GM19372 (cell line): ENCODE data around the gene SLC35E2B.

Experiments
- ATAC-seq: cut with Tn5 transposase; IDR thresholded peaks from one replicate; pipeline ENCODE4 v1.9.1; 2021; ENCODE audit warnings: mild to moderate bottlenecking, low read depth, moderate library complexity; ENCODE audit not compliant: unreplicated experiment

The SLC35E2B gene

DNA sequence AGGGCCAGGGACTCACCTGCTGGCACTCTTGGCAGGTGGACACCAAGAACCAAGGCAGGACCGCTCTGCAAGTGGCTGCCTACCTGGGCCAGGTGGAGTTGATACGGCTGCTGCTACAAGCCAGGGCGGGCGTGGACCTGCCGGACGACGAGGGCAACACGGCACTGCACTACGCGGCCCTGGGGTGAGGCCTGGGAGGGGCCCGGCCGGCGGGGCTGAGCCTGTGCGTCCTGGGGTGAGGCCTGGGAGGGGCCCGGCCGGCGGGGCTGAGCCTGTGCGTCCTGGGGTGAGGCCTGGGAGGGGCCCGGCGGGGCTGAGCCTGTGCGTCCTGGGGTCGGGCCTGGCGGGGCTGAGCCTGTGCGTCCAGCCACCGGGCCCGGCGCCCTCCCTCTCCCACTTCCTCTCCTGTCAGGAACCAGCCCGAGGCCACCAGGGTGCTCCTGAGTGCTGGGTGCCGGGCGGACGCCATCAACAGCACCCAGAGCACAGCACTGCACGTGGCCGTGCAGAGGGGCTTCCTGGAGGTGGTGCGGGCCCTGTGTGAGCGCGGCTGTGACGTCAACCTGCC, 65.2 kb downstream of the SLC35E2B start:
- ATAC-seq, result no peak

DNA sequence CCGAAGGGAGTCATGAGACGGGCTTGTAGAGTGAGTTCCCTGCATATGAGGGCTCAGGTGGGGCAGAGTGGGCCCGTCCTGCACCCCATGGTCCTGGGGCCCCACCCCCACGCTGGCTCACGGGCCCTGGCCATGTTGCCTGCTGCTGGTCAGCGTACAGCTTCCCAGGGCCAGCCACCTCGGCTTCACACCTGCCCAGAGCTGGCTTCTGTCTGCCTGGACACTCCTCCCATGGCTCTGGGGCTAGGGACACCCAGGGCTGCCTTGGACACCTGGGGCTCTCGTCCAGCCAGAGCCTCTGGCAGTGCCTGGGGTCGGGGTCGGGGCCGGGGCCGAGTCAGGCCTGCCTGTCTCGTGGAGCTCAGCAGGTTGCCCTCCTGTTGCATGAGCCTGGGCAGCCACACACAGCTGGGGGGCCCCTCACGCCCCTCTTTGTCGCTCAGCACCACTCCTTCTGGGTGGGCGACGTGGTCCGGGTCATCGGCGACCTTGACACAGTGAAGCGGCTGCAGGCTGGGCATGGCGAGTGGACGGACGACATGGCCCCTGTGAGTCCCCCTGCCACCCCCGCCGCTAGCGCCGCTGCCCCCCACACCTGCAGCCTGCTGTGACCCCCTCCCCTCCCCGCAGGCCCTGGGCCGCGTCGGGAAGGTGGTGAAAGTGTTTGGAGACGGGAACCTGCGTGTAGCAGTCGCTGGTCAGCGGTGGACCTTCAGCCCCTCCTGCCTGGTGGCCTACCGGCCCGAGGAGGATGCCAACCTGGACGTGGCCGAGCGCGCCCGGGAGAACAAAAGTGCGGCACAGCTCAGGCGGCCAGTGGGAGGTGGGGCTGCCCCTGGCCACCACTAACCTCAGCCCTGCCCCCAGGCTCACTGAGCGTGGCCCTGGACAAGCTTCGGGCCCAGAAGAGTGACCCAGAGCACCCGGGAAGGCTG, 66.1 kb downstream of the SLC35E2B start:
- ATAC-seq, result no peak

GRCh38 chr1:1625824-1626206, 66.8 kb downstream of the SLC35E2B start:
- ATAC-seq, result no peak

DNA sequence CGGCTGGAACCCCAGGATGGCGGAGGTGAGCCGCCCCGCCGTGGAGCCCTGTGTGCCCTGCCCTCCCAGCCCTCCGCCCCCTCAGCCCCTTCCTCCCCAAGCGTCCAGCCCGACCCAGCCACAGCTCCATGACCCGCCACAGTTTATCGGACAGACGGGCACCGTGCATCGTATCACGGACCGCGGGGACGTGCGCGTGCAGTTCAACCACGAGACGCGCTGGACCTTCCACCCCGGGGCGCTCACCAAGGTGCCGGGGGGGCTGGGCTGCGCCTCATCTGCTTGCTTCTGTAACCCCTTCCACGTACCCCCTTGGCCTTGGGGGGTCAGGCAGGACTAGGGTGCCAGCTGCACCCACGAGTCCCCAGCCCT, 67.2 kb downstream of the SLC35E2B start:
- ATAC-seq, result no peak

DNA sequence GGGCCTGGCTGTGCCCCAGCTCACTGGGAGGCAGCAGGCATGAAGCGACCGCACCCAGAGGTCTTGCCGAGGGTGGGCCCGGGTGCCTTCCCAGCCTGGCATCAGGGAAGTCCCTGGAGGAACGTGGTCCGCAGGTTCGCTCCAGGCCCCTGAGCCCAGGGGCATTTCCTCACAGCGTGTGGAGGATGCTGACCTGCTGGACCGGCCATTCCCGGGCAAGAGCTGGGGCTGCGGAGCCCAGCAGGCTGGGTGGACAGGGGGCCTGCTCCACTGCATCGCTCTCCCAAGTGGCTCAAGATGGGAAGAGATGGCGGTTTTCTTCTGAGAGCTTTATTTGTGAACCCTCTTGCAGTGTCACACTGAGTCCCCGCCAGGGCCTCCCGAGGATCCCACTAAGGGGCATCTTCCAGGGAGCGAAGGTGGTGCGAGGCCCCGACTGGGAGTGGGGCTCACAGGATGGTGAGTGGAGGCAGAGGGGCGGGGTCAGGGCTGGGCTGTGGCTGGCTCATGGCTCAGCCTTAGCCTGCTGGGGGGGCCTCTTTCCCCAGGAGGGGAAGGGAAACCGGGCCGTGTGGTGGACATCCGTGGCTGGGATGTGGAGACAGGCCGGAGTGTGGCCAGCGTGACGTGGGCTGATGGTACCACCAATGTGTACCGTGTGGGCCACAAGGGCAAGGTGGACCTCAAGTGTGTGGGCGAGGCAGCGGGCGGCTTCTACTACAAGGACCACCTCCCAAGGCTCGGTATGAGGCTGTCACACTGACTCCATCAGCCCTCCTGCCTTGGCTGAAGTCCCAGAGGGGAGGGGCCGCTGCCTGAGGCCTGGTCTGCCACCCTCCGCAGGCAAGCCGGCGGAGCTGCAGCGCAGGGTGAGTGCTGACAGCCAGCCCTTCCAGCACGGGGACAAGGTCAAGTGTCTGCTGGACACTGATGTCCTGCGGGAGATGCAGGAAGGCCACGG, 67.9 kb downstream of the SLC35E2B start:
- ATAC-seq, result no peak

- ATAC-seq, result no peak
These were observed 68.8 kb downstream of the SLC35E2B start for GRCh38 chr1:1623631-1624442.

DNA sequence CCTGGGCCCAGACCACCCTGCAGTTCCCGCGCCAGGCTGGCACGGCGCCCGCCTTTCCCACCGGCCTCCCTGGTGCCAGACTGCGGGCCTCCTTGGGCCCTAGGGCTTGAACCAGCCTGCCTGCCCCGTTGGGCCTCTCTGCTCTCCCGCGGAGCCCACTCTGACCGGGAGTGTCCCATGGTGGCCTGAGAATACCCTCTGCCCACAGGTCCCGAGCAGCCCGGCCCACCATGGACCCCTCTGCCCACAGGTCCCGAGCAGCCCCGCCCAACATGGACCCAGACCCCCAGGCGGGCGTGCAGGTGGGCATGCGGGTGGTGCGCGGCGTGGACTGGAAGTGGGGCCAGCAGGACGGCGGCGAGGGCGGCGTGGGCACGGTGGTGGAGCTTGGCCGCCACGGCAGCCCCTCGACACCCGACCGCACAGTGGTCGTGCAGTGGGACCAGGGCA, 69.4 kb downstream of the SLC35E2B start:
- no peak for ATAC-seq

DNA sequence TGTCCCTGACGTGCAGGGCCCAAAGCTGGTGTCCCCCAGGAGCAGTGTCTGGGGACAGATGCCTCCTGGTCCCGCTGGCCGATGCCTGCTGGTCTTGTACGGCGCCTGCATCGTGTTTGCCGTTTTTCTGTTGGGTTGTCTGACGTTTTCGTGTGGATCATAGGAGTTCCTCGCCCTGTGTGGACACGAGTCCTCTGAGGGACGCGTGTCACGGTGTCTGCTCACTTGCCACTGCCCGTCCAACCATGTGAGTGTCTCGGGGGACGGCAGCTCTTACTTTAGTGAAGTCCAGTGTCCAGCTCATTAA, 69.9 kb downstream of the SLC35E2B start:
- no peak for ATAC-seq

DNA sequence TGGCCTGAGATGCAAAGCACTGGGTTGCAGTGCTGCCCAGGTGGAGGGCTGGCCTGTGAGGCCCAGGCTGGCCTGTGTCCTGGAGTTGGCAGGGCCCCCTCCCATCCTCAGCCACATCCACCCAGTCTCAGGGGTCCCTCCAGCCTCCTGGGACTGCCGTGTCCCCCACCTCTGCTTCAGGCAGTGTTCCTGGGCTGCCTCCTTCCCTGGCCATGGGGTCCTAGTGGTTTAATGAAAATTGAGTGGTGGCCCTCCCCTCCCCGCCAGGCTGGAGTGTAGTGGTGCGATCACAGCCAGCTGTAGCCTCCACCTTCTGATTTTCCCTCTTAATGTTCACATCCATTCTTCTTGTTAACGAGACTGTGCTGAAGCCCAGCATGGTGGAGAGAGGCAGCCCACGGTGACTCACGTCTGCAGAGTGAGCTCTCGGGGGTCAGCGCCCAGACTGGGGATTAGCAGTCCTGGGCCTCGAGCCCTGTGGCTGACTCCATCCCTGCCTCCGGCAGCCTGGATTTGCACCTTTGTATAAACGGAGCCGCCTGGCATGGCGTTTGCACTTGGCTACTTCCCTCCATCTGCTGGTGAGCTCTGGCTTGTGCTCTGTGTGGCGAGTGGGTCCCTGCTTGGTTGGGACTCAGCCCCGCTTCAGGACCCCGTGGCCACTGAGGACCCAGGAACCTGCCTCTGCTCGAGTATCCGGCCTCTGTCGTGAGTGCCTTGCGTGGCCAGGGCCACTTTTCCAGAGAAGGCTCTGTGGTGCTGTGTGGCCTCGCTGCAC, 70.4 kb downstream of the SLC35E2B start:
- no peak for ATAC-seq

GRCh38 chr1:1621173-1622009, 71.2 kb downstream of the SLC35E2B start:
- ATAC-seq, result no peak

DNA sequence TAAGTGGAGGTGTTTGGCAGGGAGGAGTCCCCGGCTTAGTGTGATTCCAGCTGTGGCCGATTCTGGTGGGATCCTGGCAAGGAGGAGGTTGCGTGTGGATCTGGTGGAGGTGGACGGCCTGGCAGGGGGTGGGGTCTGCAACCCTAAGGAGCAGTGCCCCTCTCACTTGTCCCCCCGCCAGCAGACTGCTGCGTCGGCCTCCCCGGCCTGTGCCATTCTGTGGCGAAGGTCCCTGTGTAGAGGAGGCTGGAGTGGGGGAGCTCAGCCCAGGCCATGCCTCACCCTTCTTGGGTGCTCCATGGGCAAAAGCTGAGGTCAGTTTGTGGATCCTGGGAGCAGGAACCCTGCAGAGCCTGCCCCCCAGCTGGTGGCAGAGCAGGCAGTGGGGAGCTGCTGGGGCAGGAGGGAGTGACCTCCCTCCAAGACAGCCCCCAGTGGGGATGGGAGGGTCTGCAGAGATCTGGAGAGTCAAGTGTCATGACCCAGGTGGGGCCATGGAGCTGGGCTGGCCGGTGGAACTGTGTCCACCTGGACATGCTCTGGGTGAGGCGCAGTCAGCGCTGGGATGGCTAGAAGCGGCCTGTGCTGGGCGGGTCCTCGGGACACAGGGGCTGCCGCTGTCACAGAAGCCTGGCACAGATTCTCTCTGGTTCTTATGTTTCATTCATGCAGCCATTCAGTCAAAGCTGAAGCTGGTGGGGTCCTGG, 72.0 kb downstream of the SLC35E2B start:
- no peak for ATAC-seq

GRCh38 chr1:1619917-1620361, 72.7 kb downstream of the SLC35E2B start:
- ATAC-seq, result no peak

- no peak for ATAC-seq
These were observed 74.1 kb downstream of the SLC35E2B start for GRCh38 chr1:1618396-1619068.

DNA sequence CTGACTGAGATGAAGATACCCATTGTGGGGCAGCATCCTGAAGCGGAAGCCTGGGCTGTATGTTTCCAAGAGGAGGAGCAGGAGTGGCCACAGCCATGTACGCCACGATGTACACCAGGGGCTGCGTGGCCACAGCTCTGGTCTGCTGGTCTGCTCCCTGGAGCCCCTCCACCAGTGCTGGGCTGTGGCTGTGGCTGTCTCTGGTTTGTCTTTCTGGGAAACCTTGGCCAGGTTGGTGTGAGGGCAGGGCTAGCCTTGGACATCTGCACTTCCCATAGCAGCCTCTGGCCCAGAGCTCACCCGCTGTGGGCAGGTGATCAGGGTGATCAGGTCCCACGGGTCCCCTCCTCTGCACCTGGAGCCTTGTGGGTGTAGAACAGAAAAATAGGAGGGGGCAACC, 74.7 kb downstream of the SLC35E2B start:
- no peak for ATAC-seq

DNA sequence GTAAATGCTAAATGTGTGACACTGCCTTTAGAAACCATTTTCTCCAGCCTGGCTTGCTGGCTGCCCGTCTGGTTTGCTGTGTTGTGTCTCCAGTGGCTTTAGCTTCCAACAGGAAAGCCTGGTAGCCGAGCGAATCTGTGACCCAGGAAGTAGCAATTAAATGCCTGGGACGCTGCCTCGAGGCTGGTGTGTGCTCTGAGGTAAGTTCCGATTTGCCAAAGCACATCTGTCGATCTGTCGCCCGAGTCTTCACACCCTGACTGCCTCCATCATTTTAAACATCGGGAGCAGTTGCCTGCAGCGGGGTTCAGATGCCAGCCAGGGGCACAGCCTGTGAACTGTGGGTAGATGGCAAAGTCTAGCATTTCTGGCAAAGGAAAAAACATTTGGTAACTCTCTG, 75.1 kb downstream of the SLC35E2B start:
- no peak for ATAC-seq

DNA sequence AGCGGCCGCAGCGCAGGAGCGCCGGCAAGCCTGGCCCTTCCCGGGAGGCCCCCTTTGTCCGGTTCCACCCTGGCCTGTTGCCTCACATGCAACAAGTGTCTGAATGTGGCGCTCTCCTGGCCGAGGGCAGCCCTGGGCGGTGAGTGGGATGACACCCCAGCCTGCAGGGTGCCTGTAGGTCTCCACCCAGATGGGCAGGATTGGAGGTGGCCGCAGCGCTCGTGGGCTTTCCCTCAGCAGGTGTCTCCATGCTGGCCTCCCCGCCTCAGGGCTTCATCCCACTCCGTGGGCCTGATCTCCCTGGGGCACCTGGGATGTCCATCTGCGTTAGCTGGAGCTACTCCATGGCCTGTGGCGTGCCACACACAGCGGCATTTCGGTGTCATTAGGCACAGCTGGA, 75.8 kb downstream of the SLC35E2B start:
- no peak for ATAC-seq

- peak; percentile 21 for ATAC-seq
These were observed 76.4 kb downstream of the SLC35E2B start for GRCh38 chr1:1616045-1616790.
